Measurements from ENCODE around the gene USO1.
"Not testable (repeated sequence)": the region's sequence is repeated elsewhere in the genome, so short reads cannot be mapped to it uniquely, and the experiment has no call there.

USO1 gene

DNA sequence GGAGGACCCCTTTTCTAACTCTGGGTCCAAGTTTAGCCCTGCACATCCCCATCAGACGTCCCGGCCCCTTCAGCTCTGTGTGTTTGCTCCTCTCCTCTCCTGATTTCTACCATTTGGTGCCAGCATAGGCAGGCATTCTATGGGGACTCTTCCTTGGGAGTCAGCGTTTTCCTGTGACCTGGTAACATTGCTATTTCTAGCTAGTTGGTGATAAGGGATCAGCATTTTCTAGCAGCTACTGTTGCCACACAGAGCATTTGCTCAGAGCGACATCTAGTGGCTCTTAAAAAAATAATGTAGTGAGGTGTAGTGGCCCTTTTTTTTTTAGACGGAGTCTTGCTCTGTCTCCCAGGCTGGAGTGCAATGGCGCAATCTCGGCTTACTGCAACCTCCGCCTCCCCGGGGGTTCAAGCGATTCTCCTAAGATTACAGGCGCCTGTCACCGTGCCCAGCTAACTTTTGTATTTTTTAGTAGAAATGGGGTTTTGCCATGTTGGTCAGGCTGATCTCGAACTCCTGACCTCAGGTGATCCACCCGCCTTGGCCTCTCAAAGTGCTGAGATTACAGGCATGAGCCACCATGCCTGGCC, 123.9 kb downstream of the USO1 start:
- not testable (repeated sequence) for DNase-seq

DNA sequence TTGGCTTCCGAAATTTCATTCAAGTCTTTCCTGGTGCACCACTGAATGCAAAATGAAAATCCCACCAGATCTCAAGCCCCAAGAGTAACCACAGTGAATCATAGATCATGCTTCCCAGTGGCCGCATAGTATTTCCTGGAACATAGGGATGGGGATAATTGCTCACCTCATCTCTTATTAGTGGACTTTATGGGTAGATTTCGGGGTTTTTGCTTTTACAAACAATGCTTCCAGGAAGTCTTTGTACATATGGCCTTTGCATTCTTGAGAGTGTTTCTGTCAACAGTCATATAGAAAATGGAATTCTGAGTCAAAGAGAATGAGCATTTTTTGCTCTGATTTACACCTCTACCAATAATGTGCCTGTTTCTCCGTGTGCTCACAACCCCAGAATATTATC, 124.5 kb downstream of the USO1 start:
- DNase-seq, result no peak

DNA sequence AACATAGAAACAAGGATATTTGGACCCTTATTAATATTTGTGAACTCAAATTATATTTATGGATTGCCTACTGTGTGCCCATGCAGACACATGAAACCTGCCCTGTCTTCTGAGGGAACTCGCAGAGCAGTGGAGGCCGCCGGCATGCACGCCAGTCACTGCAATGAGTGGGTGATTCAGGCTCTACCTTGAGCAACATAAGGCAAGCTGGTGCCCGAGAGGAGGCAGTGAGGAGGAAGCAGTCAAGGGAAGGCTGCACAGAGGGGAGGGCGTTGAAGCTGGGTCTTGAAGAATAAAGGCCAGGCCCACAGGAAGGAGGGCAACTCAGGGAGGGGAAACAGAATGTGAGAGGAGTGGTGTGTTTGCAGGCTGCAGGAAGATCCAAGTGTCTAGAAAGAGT, 125.1 kb downstream of the USO1 start:
- DNase-seq, result no peak

GRCh38 chr4:75858721-75859120, 134.3 kb downstream of the USO1 start:
- DNase-seq, result no peak

DNA sequence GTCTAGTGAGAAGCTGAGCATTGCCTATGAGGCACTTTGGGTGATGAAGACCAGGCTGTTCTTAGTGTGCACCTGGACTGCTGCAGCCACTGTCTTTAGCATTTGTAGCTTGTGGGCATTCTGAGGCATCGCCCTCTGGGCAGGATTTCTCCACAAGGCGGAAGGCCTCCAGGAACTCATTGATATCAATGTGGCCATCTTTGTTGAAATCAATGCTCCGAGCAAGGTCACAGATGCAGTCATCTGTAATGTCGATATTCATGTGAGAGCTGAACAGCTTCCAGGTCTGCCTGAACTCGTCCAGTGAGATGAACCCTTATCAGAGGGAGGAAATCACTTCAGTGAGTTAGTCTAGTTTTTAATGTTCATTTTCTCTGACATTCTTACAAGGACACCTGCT, 136.2 kb downstream of the USO1 start:
- no peak for DNase-seq

All from activated gamma-delta T cell (primary cell).